ENCODE results near the gene RBM22. TPM values are rescaled to one million over a fixed set of nuclear protein-coding genes. Genes with fewer than 3 reads are reported as not detected.
A peak's percentile ranks its signal among the peaks of the same experiment; 100 is the strongest.

The RBM22 gene
- total RNA-seq, 1 donor from 2014 or later = 66.8 TPM

DNA sequence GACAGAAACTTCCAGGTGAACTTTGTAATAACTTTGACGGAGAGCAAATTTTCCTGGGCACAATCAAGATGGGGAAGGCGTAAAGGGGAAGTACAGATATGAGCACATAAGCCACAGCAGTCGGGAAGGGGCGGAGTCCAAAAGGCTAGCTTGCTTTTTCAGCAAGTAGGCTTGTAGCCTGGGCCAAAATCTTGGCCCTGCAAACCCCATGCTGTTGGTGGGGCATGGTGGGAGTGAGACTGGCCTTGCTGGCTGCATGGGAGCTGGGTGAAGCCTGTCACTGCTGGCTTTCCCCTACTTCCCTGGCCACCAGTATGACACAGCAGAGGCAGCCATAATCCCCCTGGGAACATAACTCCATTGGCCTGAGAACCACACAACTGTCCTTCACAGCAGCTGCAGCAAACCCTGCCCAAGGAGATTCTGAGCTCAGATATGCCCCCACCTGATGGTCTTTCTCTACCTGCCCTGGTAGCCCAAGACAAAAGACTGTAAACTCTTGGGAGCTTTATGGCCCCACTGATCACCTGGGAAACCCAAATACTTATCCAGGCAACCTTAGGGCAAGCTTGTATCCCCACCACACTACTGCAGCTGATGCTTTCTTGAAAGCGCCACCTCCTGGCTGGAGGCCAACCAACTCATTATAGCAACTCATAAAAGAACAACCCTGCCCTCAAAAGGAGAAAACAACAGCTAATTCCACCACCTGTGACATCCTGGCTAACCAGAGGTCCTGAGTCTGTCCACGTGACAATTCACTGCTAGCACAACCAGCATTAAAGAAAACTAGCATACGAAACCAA, 33.9 kb upstream of the RBM22 start:
- Mint-ChIP-seq H3K36me3 (peaks cover 63% of the 10 kb centered on the region), H3K27me3 (ENCODE audit: low read depth) (no peaks in the 10 kb centered on the region), H3K9me3 (peaks cover 19% of the 10 kb centered on the region), H3K4me3 (no peak overlapping the region), H3K27ac (no peak overlapping the region), H3K4me1 (no peaks in the 10 kb centered on the region)
- DNase-seq (ENCODE audit: low spot score in 2 of 2, unreplicated experiment in 2 of 2) = no peak
- TF ChIP-seq, protein P1, sequence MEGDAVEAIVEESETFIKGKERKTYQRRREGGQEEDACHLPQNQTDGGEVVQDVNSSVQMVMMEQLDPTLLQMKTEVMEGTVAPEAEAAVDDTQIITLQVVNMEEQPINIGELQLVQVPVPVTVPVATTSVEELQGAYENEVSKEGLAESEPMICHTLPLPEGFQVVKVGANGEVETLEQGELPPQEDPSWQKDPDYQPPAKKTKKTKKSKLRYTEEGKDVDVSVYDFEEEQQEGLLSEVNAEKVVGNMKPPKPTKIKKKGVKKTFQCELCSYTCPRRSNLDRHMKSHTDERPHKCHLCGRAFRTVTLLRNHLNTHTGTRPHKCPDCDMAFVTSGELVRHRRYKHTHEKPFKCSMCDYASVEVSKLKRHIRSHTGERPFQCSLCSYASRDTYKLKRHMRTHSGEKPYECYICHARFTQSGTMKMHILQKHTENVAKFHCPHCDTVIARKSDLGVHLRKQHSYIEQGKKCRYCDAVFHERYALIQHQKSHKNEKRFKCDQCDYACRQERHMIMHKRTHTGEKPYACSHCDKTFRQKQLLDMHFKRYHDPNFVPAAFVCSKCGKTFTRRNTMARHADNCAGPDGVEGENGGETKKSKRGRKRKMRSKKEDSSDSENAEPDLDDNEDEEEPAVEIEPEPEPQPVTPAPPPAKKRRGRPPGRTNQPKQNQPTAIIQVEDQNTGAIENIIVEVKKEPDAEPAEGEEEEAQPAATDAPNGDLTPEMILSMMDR (IDR thresholded peaks at IDR 0.05; ENCODE audit: unreplicated experiment) = no peak

DNA sequence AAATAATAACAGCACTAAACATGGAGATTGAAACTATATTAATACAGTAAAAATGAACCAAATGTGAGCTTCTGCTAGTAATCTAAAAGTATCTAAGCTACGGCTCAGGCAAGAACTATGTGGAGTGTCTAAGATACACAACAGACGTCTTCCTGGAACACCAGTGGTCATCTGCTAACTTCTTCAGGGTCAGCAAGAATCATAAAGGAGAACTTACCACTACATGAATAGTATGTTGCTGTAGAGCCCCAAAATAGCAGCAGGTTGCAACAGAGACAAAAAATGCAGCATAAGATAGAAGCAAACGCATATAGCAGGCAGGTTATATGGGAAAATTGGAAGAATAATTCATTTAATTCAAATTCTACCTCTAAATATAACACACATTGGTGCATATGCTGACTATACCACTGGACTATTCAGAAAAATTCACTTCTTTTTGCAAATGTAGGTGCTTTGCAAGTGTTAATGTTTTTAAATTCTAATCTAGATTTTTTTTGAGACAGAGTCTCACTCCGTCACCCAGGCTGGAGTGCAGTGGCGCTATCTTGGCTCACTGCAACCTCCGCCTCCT, 30.9 kb upstream of the RBM22 start:
- no peaks in the 10 kb centered on the region for H3K27me3 Mint-ChIP-seq (ENCODE audit: low read depth)
- H3K4me1 Mint-ChIP-seq = no peaks in the 10 kb centered on the region
- no peak for DNase-seq (ENCODE audit: low spot score in 2 of 2, unreplicated experiment in 2 of 2)
- peaks cover 9% of the 10 kb centered on the region for H3K9me3 Mint-ChIP-seq
- H3K27ac Mint-ChIP-seq = no peak overlapping the region
- no peak overlapping the region for H3K4me3 Mint-ChIP-seq
- TF ChIP-seq, protein P1 (IDR thresholded peaks at IDR 0.05; ENCODE audit: unreplicated experiment) = no peak
- H3K36me3 Mint-ChIP-seq = peaks cover 50% of the 10 kb centered on the region

DNA sequence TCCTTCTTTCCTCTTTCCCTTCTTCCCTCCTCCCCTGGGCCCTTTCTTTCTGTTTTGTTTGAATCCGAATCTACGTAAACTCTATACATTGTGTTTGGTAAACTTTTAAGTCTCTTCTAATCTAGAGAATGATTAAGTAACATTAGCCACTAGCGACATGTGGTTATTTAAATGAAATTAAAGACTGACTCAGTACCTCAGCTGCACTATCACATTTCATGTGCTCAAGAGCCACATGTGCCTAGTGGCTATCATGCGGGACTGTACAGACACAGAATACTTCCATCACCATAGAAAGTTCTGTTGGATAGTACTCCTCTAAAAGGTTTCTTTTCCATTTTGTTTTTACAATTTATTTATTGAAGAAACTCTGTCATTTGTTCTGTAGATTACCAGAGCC, 29.0 kb upstream of the RBM22 start:
- Mint-ChIP-seq H3K27me3 (ENCODE audit: low read depth) (no peaks in the 10 kb centered on the region), H3K36me3 (peaks cover 34% of the 10 kb centered on the region), H3K4me3 (no peak overlapping the region), H3K9me3 (no peaks in the 10 kb centered on the region), H3K4me1 (no peaks in the 10 kb centered on the region), H3K27ac (peak overlapping the region; percentile 8)
- TF ChIP-seq, protein P1 (IDR thresholded peaks at IDR 0.05; ENCODE audit: unreplicated experiment) = no peak
- DNase-seq (ENCODE audit: low spot score in 2 of 2, unreplicated experiment in 2 of 2) = no peak

DNA sequence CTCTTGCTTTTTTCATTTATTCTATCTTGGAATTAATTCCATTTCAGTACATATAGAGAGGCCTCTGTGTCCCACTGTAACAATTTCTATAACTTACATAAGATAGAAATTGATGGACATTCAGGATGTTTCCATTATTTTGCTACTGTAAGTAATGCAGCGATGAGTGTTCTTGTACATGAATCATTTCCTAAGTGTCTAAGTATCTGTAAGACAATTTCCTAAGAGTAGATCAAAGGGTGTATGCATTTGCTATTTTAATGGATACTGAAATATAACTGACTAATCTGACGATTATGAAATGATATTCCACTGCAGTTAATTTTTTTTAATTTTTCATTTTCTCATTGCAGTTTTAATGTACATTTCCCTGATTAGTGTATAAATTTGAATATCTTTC, 23.0 kb upstream of the RBM22 start:
- TF ChIP-seq, protein P1 (IDR thresholded peaks at IDR 0.05; ENCODE audit: unreplicated experiment) = no peak
- Mint-ChIP-seq H3K36me3 (peaks cover 44% of the 10 kb centered on the region), H3K27me3 (ENCODE audit: low read depth) (no peaks in the 10 kb centered on the region), H3K9me3 (no peaks in the 10 kb centered on the region), H3K27ac (no peak overlapping the region), H3K4me3 (no peak overlapping the region), H3K4me1 (no peaks in the 10 kb centered on the region)
- DNase-seq (ENCODE audit: low spot score in 2 of 2, unreplicated experiment in 2 of 2) = no peak

DNA sequence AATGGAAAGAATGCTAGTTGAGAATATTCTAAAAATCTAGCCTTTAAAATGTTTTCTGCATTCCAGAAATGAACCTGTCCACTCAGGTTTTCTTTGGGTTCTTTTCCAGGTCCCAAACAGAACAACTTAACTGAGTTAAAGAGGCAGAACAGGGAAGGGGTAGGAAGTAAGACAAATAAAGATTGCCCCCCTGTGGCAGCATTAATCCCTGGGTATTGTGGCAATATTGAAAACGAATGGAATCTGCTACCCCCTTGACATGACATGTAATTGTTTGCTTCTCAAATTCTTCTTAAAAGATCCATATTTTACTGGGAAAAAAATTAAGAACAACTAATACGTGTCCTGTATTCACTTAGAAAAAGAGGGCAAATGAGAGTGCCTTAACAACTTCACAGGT, 9.3 kb upstream of the RBM22 start:
- Mint-ChIP-seq H3K27ac (no peak overlapping the region), H3K27me3 (ENCODE audit: low read depth) (no peaks in the 10 kb centered on the region)
- TF ChIP-seq, protein P1 (IDR thresholded peaks at IDR 0.05; ENCODE audit: unreplicated experiment) = no peak

More for the DNA sequence above, 9.3 kb upstream of the RBM22 start:
- H3K9me3 Mint-ChIP-seq = no peaks in the 10 kb centered on the region
- no peaks in the 10 kb centered on the region for H3K4me1 Mint-ChIP-seq
- peaks cover 19% of the 10 kb centered on the region for H3K36me3 Mint-ChIP-seq
- no peak overlapping the region for H3K4me3 Mint-ChIP-seq
- DNase-seq (ENCODE audit: low spot score in 2 of 2, unreplicated experiment in 2 of 2) = no peak

Measured in mesothelial cell of epicardium (in vitro differentiated cells).